Neural progenitor cell (in vitro differentiated cells): ENCODE measurements around the gene NKAIN4.

Experiments
- CTCF ChIP-seq: fragments of 200-600 bp; sonication (generic); IDR thresholded peaks from 2 replicates; pipeline ENCODE4 v1.5.1; 2017; ENCODE audit warnings: antibody characterized with exemption, mild to moderate bottlenecking
- EZH2 ChIP-seq: fragments of 200-600 bp; sonication (generic); IDR thresholded peaks from 2 replicates; pipeline ENCODE4 v1.6.1; 2017; ENCODE audit warnings: antibody characterized with exemption, mild to moderate bottlenecking, moderate library complexity
- EZH2phosphoT487 ChIP-seq: fragments of 200-600 bp; sonication (generic); IDR thresholded peaks from 2 replicates; pipeline ENCODE4 v1.6.1; 2017; ENCODE audit warnings: antibody characterized with exemption

- TF ChIP-seq CTCF (no peak), EZH2 (no peak), EZH2phosphoT487 (no peak)
Measured at GRCh38 chr20:63272105-63273058, 18.1 kb upstream of the NKAIN4 start, which contains the start of gene ARFGAP1.
